WTC11 (cell line): Measurements from ENCODE around the gene ARL4A. TPM values are rescaled to one million over a fixed set of nuclear protein-coding genes. Genes with fewer than 3 reads are reported as not detected.

Source experiments
- ATAC-seq: fragments of 200-7000 bp; cut with Tn5 transposase; 2 replicates; pipeline ENCODE4 v1.10.0; 2021; ENCODE audit warnings: mild to moderate bottlenecking, moderate library complexity
- CTCF ChIA-PET: fragments of 300-600 bp; sonication (Branson Sonifier 250); formaldehyde crosslinking; loops from one replicate; lab custom pipeline; 2021; ENCODE audit warnings: antibody characterized with exemption; lab: Charles Lee
- POLR2A ChIA-PET: fragments of 350-600 bp; sonication (Branson Sonifier 250); formaldehyde crosslinking; loops from one replicate; lab custom pipeline; 2021; ENCODE audit warnings: antibody characterized with exemption; lab: Charles Lee
- DNase-seq: peaks from one replicate; pipeline ENCODE4 v3.0.0; 2021; ENCODE audit warnings: low spot score
- H3K27ac Mint-ChIP-seq: 2 replicates; pipeline ENCODE4 v1.8.0; 2021; ENCODE audit warnings: mixed read lengths
- H3K27me3 Mint-ChIP-seq: 2 replicates; pipeline ENCODE4 v1.8.0; 2021; ENCODE audit warnings: low read depth, mild to moderate bottlenecking, moderate library complexity, mixed read lengths
- H3K36me3 Mint-ChIP-seq: 2 replicates; pipeline ENCODE4 v1.8.0; 2021; ENCODE audit warnings: mixed read lengths
- H3K4me1 Mint-ChIP-seq: 2 replicates; pipeline ENCODE4 v1.8.0; 2022; ENCODE audit warnings: mixed read lengths
- H3K4me3 Mint-ChIP-seq: 2 replicates; pipeline ENCODE4 v1.8.0; 2021; ENCODE audit warnings: mild to moderate bottlenecking, moderate library complexity, mixed read lengths
- H3K9me3 Mint-ChIP-seq: 2 replicates; pipeline ENCODE4 v1.8.0; 2021; ENCODE audit warnings: mixed read lengths
- AFF4 ChIP-seq: sonication (generic); formaldehyde crosslinking; IDR thresholded peaks from 2 replicates; pipeline ENCODE4 v1.8.1; 2023; ENCODE audit warnings: mild to moderate bottlenecking, missing genetic modification reagents, borderline replicate concordance
- CREM ChIP-seq: sonication (generic); formaldehyde crosslinking; IDR thresholded peaks from 2 replicates; pipeline ENCODE4 v1.8.1; 2022; ENCODE audit warnings: mild to moderate bottlenecking, missing genetic modification reagents, moderate library complexity
- E2F4 ChIP-seq: sonication (generic); formaldehyde crosslinking; IDR thresholded peaks from 2 replicates; pipeline ENCODE4 v1.8.1; 2022; ENCODE audit warnings: low read depth, mild to moderate bottlenecking, moderate library complexity, missing genetic modification reagents, borderline replicate concordance
- E2F5 ChIP-seq: sonication (generic); formaldehyde crosslinking; IDR thresholded peaks from 2 replicates; pipeline ENCODE4 v1.8.1; 2022; ENCODE audit warnings: mild to moderate bottlenecking, moderate library complexity, missing genetic modification reagents
- ELF4 ChIP-seq: sonication (generic); formaldehyde crosslinking; IDR thresholded peaks from 2 replicates; pipeline ENCODE4 v1.8.1; 2022; ENCODE audit warnings: low read depth, mild to moderate bottlenecking, moderate library complexity, missing genetic modification reagents
- ERG ChIP-seq: fragments of 250-450 bp; sonication (Bioruptor Pico); IDR thresholded peaks from 2 replicates; pipeline ENCODE4 v1.8.0; 2021; ENCODE audit warnings: mild to moderate bottlenecking
- FOXK1 ChIP-seq: sonication (generic); formaldehyde crosslinking; IDR thresholded peaks from 2 replicates; pipeline ENCODE4 v1.8.0; 2022; ENCODE audit warnings: mild to moderate bottlenecking, moderate library complexity, missing genetic modification reagents
- GTF2I ChIP-seq: fragments of 250-450 bp; sonication (Bioruptor Pico); conservative IDR thresholded peaks from 2 replicates; pipeline ENCODE4 v1.4.0; 2021; ENCODE audit warnings: mild to moderate bottlenecking
- HMGA2 ChIP-seq: fragments of 250-450 bp; sonication (Bioruptor Pico); IDR thresholded peaks from 2 replicates; pipeline ENCODE4 v1.4.0; 2021; ENCODE audit warnings: mild to moderate bottlenecking, moderate library complexity
- HMGXB4 ChIP-seq: sonication (generic); formaldehyde crosslinking; IDR thresholded peaks from 2 replicates; pipeline ENCODE4 v1.8.1; 2023; ENCODE audit warnings: mild to moderate bottlenecking, moderate library complexity, missing genetic modification reagents
- JAZF1 ChIP-seq: fragments of 250-450 bp; sonication (Bioruptor Pico); IDR thresholded peaks from 2 replicates; pipeline ENCODE4 v1.9.0; 2021; ENCODE audit warnings: moderate library complexity, mild to moderate bottlenecking, inconsistent platforms
- JUN ChIP-seq: sonication (generic); formaldehyde crosslinking; IDR thresholded peaks from 2 replicates; pipeline ENCODE4 v1.8.0; 2023; ENCODE audit warnings: mild to moderate bottlenecking, missing genetic modification reagents
- MLX ChIP-seq: sonication (generic); formaldehyde crosslinking; IDR thresholded peaks from 2 replicates; pipeline ENCODE4 v1.8.1; 2023; ENCODE audit warnings: mild to moderate bottlenecking, missing genetic modification reagents, moderate library complexity
- MXD4 ChIP-seq: fragments of 250-450 bp; sonication (Bioruptor Pico); IDR thresholded peaks from 2 replicates; pipeline ENCODE4 v1.8.0; 2021; ENCODE audit warnings: mild to moderate bottlenecking, moderate library complexity, borderline replicate concordance
- NFATC4 ChIP-seq: fragments of 250-450 bp; sonication (Bioruptor Pico); IDR thresholded peaks from 2 replicates; pipeline ENCODE4 v1.9.0; 2021; ENCODE audit warnings: mild to moderate bottlenecking
- NFYB ChIP-seq: sonication (generic); formaldehyde crosslinking; conservative IDR thresholded peaks from 2 replicates; pipeline ENCODE4 v1.8.0; 2022; ENCODE audit warnings: low read depth, missing genetic modification reagents
- NR1H2 ChIP-seq: sonication (generic); formaldehyde crosslinking; IDR thresholded peaks from 2 replicates; pipeline ENCODE4 v1.9.0; 2021; ENCODE audit warnings: mild to moderate bottlenecking, moderate library complexity, missing genetic modification reagents
- TEAD4 ChIP-seq: sonication (generic); formaldehyde crosslinking; IDR thresholded peaks from 2 replicates; pipeline ENCODE4 v1.8.0; 2022; ENCODE audit warnings: mild to moderate bottlenecking, missing genetic modification reagents
- USF2 ChIP-seq: sonication (generic); formaldehyde crosslinking; IDR thresholded peaks from 2 replicates; pipeline ENCODE4 v1.8.1; 2023; ENCODE audit warnings: mild to moderate bottlenecking, missing genetic modification reagents, moderate library complexity
- ZNF138 ChIP-seq: sonication (generic); formaldehyde crosslinking; conservative IDR thresholded peaks from 2 replicates; pipeline ENCODE4 v1.8.1; 2022; ENCODE audit warnings: mild to moderate bottlenecking, moderate library complexity, missing genetic modification reagents
- ZNF396 ChIP-seq: fragments of 250-450 bp; sonication (Bioruptor Pico); IDR thresholded peaks from 2 replicates; pipeline ENCODE4 v1.8.0; 2021; ENCODE audit warnings: mild to moderate bottlenecking, moderate library complexity, borderline replicate concordance
- total RNA-seq: library from RNA; stranded (reverse); gene quantifications from 3 replicates; pipeline ENCODE4 v1.2.3, GENCODE V29; 2021

The ARL4A gene
- total RNA-seq, 1 experiment from 2014 or later, result 25.4 TPM

- TF ChIP-seq ERG (CRISPR knock-in tag) (no peak), MLX (CRISPR knock-in tag) (no peak), JAZF1 (CRISPR knock-in tag) (no peak), FOXK1 (CRISPR knock-in tag) (no peak), MXD4 (no peak), USF2 (CRISPR knock-in tag) (no peak)
Observed at GRCh38 chr7:12692479-12693259, 5.2 kb downstream of the ARL4A start (continued).

- Mint-ChIP-seq H3K4me3 (no peak overlapping the region), H3K27me3 (no peaks in the 10 kb centered on the region), H3K9me3 (no peaks in the 10 kb centered on the region; the same call in none of the 2 replicates), H3K36me3 (peaks cover 6% of the 10 kb centered on the region; the same call in 1 of the 2 replicates), H3K27ac (0 out of 2 replicates have a peak overlapping the region, but pooled peaks have one; percentile 1), H3K4me1 (peaks cover 33% of the 10 kb centered on the region)
- POLR2A ChIA-PET, result no interaction called here
- no peak for ATAC-seq
- CTCF ChIA-PET, result interaction anchor here (2.9 kb wide), 1 partner anchor 8 kb away, joined by 13 read pairs; the partner anchor contains the start of gene ARL4A
- DNase-seq, result no peak
- TF ChIP-seq HMGXB4 (CRISPR knock-in tag) (no peak), TEAD4 (CRISPR knock-in tag) (no peak), E2F4 (CRISPR knock-in tag) (no peak), NR1H2 (CRISPR knock-in tag) (no peak), JUN (CRISPR knock-in tag) (no peak), ELF4 (CRISPR knock-in tag) (no peak), HMGA2 (no peak), ZNF138 (CRISPR knock-in tag) (no peak), CREM (CRISPR knock-in tag) (no peak), E2F5 (no peak), AFF4 (CRISPR knock-in tag) (no peak), ZNF396 (CRISPR knock-in tag) (no peak), NFATC4 (CRISPR knock-in tag) (no peak), GTF2I (CRISPR knock-in tag) (no peak), NFYB (CRISPR knock-in tag) (no peak)
Observed at GRCh38 chr7:12694817-12695216, 7.4 kb downstream of the ARL4A start.
